ENCODE measurements around the gene HOXC11.

Gene HOXC11

GRCh38 chr12:54012631-54013409, 39.9 kb downstream of the HOXC11 start:
- no peak for DNase-seq

- no peak for DNase-seq
Measured at GRCh38 chr12:54014377-54015017, 41.6 kb downstream of the HOXC11 start.

GRCh38 chr12:54015018-54015931, 42.3 kb downstream of the HOXC11 start:
- DNase-seq, result no peak

GRCh38 chr12:54016051-54016450, 43.1 kb downstream of the HOXC11 start:
- DNase-seq, result no peak

GRCh38 chr12:54016478-54016964, 43.6 kb downstream of the HOXC11 start:
- no peak for DNase-seq

GRCh38 chr12:54017027-54017788, 44.3 kb downstream of the HOXC11 start:
- no peak for DNase-seq

- DNase-seq, result peak; percentile 80
Measured at GRCh38 chr12:54017878-54018467, 45.0 kb downstream of the HOXC11 start.

- no peak for DNase-seq
Measured at GRCh38 chr12:54018468-54018984, 45.6 kb downstream of the HOXC11 start.

GRCh38 chr12:54019091-54019811, 46.3 kb downstream of the HOXC11 start:
- no peak for DNase-seq

GRCh38 chr12:54019924-54020590, 47.1 kb downstream of the HOXC11 start:
- no peak for DNase-seq

- DNase-seq, result no peak
Measured at GRCh38 chr12:54020591-54021405, 47.9 kb downstream of the HOXC11 start.

GRCh38 chr12:54021432-54022013, 48.6 kb downstream of the HOXC11 start:
- DNase-seq, result no peak

GRCh38 chr12:54022960-54023884, 50.3 kb downstream of the HOXC11 start:
- DNase-seq, result no peak

GRCh38 chr12:54024127-54024526, 51.2 kb downstream of the HOXC11 start:
- no peak for DNase-seq

GRCh38 chr12:54024581-54025305, 51.8 kb downstream of the HOXC11 start:
- DNase-seq, result no peak

GRCh38 chr12:54025499-54026405, 52.8 kb downstream of the HOXC11 start:
- no peak for DNase-seq
